Mesenteric fat pad (tissue), 1 donor: Measurements from ENCODE around the gene PHF21B. TPM values are rescaled to one million over a fixed set of nuclear protein-coding genes. Genes with fewer than 3 reads are reported as not detected.
"Not testable (repeated sequence)": the region's sequence is repeated elsewhere in the genome, so short reads cannot be mapped to it uniquely, and the experiment has no call there.

ENCODE experiments used
- DNase-seq: peaks from one replicate; pipeline ENCODE4 v3.0.0-alpha.2; 2020; ENCODE audit warnings: low spot score
- total RNA-seq: library from RNA; stranded (reverse); fragmentation: NEBNext Ultra II Directional; extraction: Animal tissue kit (Norgen Biotek cat#: 25700); gene quantifications from one replicate; pipeline ENCODE4 v1.2.1, GENCODE V29; 2021
- donor health status: DM: yes; HTN: yes; CAD: no.

The PHF21B gene
- total RNA-seq, 1 donor from 2014 or later: not detected

- no peak for DNase-seq
Observed at GRCh38 chr22:44962741-44963454, 46.9 kb downstream of the PHF21B start.

GRCh38 chr22:44961682-44962081, 48.1 kb downstream of the PHF21B start:
- not testable (repeated sequence) for DNase-seq

GRCh38 chr22:44956840-44957767, 52.7 kb downstream of the PHF21B start:
- no peak for DNase-seq

GRCh38 chr22:44955102-44955501, 54.7 kb downstream of the PHF21B start:
- DNase-seq: no peak

GRCh38 chr22:44954149-44954548, 55.7 kb downstream of the PHF21B start:
- DNase-seq: no peak

GRCh38 chr22:44952863-44953746, 56.7 kb downstream of the PHF21B start:
- DNase-seq: no peak

GRCh38 chr22:44951510-44951816, 58.3 kb downstream of the PHF21B start:
- DNase-seq: no peak

- DNase-seq: no peak
Observed at GRCh38 chr22:44950806-44951509, 58.8 kb downstream of the PHF21B start.

- no peak for DNase-seq
Observed at GRCh38 chr22:44947846-44948245, 62.0 kb downstream of the PHF21B start.

GRCh38 chr22:44947049-44947448, 62.8 kb downstream of the PHF21B start:
- no peak for DNase-seq

GRCh38 chr22:44944883-44945601, 64.8 kb downstream of the PHF21B start:
- no peak for DNase-seq

- no peak for DNase-seq
Observed at GRCh38 chr22:44943701-44944324, 66.0 kb downstream of the PHF21B start.

GRCh38 chr22:44942979-44943700, 66.7 kb downstream of the PHF21B start:
- no peak for DNase-seq

GRCh38 chr22:44942056-44942455, 67.7 kb downstream of the PHF21B start:
- DNase-seq: no peak

- DNase-seq: no peak
Observed at GRCh38 chr22:44941207-44941606, 68.6 kb downstream of the PHF21B start.

- DNase-seq: no peak
Observed at GRCh38 chr22:44940130-44940529, 69.7 kb downstream of the PHF21B start.

GRCh38 chr22:44939451-44939850, 70.4 kb downstream of the PHF21B start:
- no peak for DNase-seq

- DNase-seq: no peak
Observed at GRCh38 chr22:44938886-44939285, 70.9 kb downstream of the PHF21B start.

- DNase-seq: no peak
Observed at GRCh38 chr22:44937216-44937615, 72.6 kb downstream of the PHF21B start.
